ENCODE results near the gene GRAMD1B. TPM values are rescaled to one million over a fixed set of nuclear protein-coding genes. Genes with fewer than 3 reads are reported as not detected.

GRAMD1B gene
- total RNA-seq, result 1 to 10 TPM; 4.5 to 4.6 TPM
- polyA plus RNA-seq, result 1 to 10 TPM in 1 of 2 donors, under 1 TPM in 1; 0.79 to 5.4 TPM
- long read RNA-seq, donor 1, partial matches to known transcripts, result 1 of 1 reads
- long read RNA-seq, donor 1, other reads (novel, unspliced or antisense), result 0 of 1 reads
- long read RNA-seq, donor 2, partial matches to known transcripts, result 0 of 1 reads
- long read RNA-seq, donor 2, other reads (novel, unspliced or antisense), result 1 of 1 reads

DNA sequence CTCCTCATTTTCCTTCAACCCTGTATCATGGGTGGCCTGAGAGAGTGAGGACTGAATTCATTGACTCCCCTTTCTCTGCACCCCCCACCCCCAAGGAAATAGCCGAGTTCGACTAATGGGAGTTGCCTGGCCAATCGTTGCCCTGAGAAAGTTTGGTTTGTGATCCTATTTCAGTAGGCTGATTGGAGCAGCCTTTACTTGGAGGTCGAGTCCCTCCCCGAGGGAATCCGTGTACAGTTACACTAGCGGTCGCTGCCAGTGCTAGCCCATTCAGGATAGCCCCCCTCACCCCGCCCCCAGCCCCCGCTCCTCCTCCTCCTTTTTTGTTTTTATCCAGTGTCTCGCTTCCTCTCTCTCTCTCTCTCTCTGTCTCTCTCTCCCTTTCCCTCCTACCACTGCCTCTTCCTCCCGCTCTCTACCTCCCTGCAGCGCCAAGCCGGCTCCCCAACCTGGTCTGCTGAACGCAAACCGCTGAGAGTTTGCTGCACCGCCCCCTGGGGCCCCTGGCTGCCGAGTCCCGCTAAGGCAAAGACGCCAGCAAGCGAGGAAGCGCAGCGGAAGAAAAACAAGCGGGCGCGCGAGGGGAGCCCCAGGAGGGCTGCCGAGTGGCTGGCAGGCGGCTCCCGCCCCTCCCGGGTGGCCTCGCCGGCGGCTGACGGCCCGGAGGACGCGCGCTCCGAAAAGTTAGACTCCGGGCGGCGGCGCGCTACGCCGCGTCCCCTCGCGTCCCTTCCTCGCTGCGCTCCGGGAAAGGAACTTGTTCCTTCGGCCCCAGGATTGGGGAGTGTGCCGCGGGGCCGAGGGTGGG is at the start of gene GRAMD1B:
GRAMD1B (plus strand) TSS at position 357 of the 808 bp plus-strand sequence. CDS start 524 bp downstream, outside the sequence.
- H3K27ac ChIP-seq (ENCODE audit: low read depth in 1 of 2, low read length in 2 of 2), result no peak within 1 kb of the TSS
- H3K4me3 ChIP-seq (ENCODE audit: low read length in 2 of 2), result peak within 1 kb of the TSS; percentile 5 to 30
- WGBS, 2 donors, result 1% methylated on average over 54 to 57 of the region's 57 CpGs
- H3K9me3 ChIP-seq (ENCODE audit: control insufficient read depth, low read length), result no peaks in the 10 kb centered on the region
- ATAC-seq (ENCODE audit: low FRiP score) (peak; percentile 68), DNase-seq (peak; percentile 67 to 81)
- H3K27me3 ChIP-seq (ENCODE audit: control insufficient read depth in 1 of 2, insufficient read depth in 2 of 2, low read length in 1 of 2), result no peaks in the 10 kb centered on the region
- intact Hi-C loops (cut with DNase I), result no loop called here
- no peaks in the 10 kb centered on the region for H3K4me1 ChIP-seq (ENCODE audit: control insufficient read depth in 1 of 2, insufficient read depth in 2 of 2, low read length in 2 of 2)
- no peaks in the 10 kb centered on the region for H3K36me3 ChIP-seq (ENCODE audit: control insufficient read depth in 1 of 2, insufficient read depth in 2 of 2, low read length in 1 of 2)

DNA sequence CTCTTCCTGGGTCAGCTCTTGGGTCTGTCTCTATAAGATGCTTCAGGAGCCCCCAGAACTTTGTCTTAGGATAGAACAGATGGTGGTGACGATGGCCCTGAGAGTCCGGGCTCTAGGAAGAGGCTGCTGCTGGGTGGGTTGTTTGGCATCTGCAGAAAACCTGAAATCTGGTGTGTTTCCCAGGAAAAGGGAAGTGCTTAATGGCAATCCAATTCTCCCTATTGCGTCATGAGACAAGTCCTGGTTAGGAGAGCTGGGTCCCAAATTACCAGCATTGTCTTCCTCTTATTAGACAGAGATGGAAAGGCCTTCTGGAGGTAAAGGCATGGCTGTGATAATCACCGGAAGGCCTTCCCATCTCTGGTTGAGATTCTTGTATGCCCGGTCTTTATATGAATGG is 48.9 kb upstream of the GRAMD1B start:
- Histone ChIP-seq H3K36me3 (ENCODE audit: control insufficient read depth in 1 of 2, insufficient read depth in 2 of 2, low read length in 1 of 2) (no peaks in the 10 kb centered on the region), H3K27me3 (ENCODE audit: control insufficient read depth in 1 of 2, insufficient read depth in 2 of 2, low read length in 1 of 2) (no peaks in the 10 kb centered on the region), H3K4me1 (ENCODE audit: control insufficient read depth in 1 of 2, insufficient read depth in 2 of 2, low read length in 2 of 2) (no peaks in the 10 kb centered on the region), H3K4me3 (ENCODE audit: low read length in 2 of 2) (no peak overlapping the region), H3K27ac (ENCODE audit: low read depth in 1 of 2, low read length in 2 of 2) (no peak overlapping the region), H3K9me3 (ENCODE audit: control insufficient read depth, low read length) (no peaks in the 10 kb centered on the region)
- 91 to 93% methylated on average over 5 of the region's 5 CpGs for WGBS, 2 donors
- intact Hi-C loops (cut with DNase I), result no loop called here
- DNase-seq (no peak), ATAC-seq (ENCODE audit: low FRiP score) (no peak)

DNA sequence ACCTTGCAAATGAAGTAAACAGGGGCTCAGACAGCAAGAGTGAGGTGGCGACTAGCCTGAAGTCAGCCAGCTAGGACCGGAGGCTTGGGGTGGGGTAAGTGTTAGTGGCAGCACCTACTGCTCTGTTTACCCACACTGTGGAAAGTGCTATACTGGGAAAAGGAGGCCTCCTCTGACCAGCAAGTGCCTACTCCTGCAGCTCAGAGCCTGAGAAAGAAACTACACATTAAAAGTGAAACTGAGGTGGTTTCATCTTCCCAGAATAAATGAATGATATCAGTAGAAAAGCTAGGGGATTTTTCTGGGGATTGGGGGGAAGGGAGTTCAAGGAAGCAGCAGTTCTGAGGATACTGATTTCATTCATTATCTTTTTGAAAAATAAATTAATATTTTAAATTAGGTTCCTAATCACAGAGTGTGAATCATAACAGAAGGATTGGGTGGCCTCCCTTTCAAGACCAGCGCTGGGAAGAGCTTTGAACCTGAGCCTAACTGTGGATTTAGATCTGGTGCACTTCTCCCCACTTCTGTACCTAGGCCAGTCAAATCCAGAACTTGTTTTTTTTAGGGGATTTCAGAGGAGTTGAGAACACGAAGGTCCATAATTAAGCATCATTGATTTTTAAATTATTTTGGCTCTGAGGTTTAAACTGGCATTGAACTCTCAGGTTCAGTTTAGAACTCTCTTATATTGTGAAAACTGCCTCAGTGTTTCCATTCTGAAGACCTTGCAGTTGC is 48.1 kb upstream of the GRAMD1B start:
- DNase-seq (no peak), ATAC-seq (ENCODE audit: low FRiP score) (no peak)
- Histone ChIP-seq H3K4me3 (ENCODE audit: low read length in 2 of 2) (no peak overlapping the region), H3K9me3 (ENCODE audit: control insufficient read depth, low read length) (no peaks in the 10 kb centered on the region), H3K27ac (ENCODE audit: low read depth in 1 of 2, low read length in 2 of 2) (no peak overlapping the region), H3K27me3 (ENCODE audit: control insufficient read depth in 1 of 2, insufficient read depth in 2 of 2, low read length in 1 of 2) (no peaks in the 10 kb centered on the region), H3K4me1 (ENCODE audit: control insufficient read depth in 1 of 2, insufficient read depth in 2 of 2, low read length in 2 of 2) (no peaks in the 10 kb centered on the region), H3K36me3 (ENCODE audit: control insufficient read depth in 1 of 2, insufficient read depth in 2 of 2, low read length in 1 of 2) (no peaks in the 10 kb centered on the region)
- intact Hi-C loops (cut with DNase I), result no loop called here
- WGBS, 2 donors, result 75 to 81% methylated on average over 4 of the region's 4 CpGs

DNA sequence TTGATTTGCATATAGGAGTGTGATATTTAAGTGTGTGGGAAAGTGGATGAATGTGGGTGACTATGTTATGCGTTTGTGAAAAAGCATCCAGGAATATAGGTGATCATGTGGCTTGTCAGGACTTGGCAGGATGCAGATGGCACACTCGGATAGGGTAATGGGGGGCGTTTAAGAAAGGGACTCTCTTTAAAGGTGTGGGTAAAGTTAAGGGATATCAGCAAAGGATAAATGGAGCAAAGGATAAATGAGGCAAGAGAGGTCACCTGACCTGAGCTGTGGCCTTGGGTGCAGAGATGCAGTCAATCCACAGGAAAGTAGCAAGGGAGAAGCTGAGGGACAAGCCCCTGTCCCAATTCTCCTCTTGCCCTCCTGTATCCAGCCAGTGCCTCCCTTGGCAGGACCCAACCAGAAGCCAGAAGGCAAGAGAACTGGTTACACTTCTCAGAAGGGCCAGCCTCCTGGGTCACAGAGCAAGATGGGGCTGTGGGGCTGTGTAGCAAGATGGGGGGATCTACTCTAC is 47.5 kb upstream of the GRAMD1B start:
- H3K36me3 ChIP-seq (ENCODE audit: control insufficient read depth in 1 of 2, insufficient read depth in 2 of 2, low read length in 1 of 2), result no peaks in the 10 kb centered on the region
- DNase-seq (no peak), ATAC-seq (ENCODE audit: low FRiP score) (no peak)
- intact Hi-C loops (cut with DNase I), result no loop called here
- H3K4me1 ChIP-seq (ENCODE audit: control insufficient read depth in 1 of 2, insufficient read depth in 2 of 2, low read length in 2 of 2), result no peaks in the 10 kb centered on the region
- no peak overlapping the region for H3K27ac ChIP-seq (ENCODE audit: low read depth in 1 of 2, low read length in 2 of 2)
- H3K4me3 ChIP-seq (ENCODE audit: low read length in 2 of 2), result no peak overlapping the region
- no peaks in the 10 kb centered on the region for H3K9me3 ChIP-seq (ENCODE audit: control insufficient read depth, low read length)
- WGBS, 2 donors, result 82% methylated on average over 3 of the region's 3 CpGs
- no peaks in the 10 kb centered on the region for H3K27me3 ChIP-seq (ENCODE audit: control insufficient read depth in 1 of 2, insufficient read depth in 2 of 2, low read length in 1 of 2)

DNA sequence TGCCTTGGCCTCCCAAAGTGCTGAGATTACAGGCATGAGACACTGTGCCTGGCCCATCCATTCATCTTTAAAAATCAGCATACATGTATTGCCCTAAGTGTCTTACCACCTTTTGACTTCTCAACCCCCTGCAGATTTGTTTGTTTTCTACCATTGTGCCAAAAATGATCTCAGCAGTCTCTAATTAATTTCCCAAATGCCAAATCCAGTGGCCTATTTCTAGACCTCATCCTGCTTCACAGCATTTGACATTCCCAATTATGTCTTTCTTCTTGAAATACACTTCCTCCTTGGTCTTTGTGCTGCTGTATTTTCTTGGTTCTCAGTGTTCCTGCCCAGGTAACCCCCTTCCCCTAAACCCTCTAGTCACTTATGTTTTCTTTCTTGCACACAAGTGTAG is 46.0 kb upstream of the GRAMD1B start:
- intact Hi-C loops (cut with DNase I), result no loop called here
- H3K4me1 ChIP-seq (ENCODE audit: control insufficient read depth in 1 of 2, insufficient read depth in 2 of 2, low read length in 2 of 2), result no peaks in the 10 kb centered on the region
- no peaks in the 10 kb centered on the region for H3K9me3 ChIP-seq (ENCODE audit: control insufficient read depth, low read length)
- ATAC-seq (ENCODE audit: low FRiP score) (no peak), DNase-seq (no peak)
- no peaks in the 10 kb centered on the region for H3K36me3 ChIP-seq (ENCODE audit: control insufficient read depth in 1 of 2, insufficient read depth in 2 of 2, low read length in 1 of 2)
- no peak overlapping the region for H3K4me3 ChIP-seq (ENCODE audit: low read length in 2 of 2)
- no peaks in the 10 kb centered on the region for H3K27me3 ChIP-seq (ENCODE audit: control insufficient read depth in 1 of 2, insufficient read depth in 2 of 2, low read length in 1 of 2)
- no peak overlapping the region for H3K27ac ChIP-seq (ENCODE audit: low read depth in 1 of 2, low read length in 2 of 2)

DNA sequence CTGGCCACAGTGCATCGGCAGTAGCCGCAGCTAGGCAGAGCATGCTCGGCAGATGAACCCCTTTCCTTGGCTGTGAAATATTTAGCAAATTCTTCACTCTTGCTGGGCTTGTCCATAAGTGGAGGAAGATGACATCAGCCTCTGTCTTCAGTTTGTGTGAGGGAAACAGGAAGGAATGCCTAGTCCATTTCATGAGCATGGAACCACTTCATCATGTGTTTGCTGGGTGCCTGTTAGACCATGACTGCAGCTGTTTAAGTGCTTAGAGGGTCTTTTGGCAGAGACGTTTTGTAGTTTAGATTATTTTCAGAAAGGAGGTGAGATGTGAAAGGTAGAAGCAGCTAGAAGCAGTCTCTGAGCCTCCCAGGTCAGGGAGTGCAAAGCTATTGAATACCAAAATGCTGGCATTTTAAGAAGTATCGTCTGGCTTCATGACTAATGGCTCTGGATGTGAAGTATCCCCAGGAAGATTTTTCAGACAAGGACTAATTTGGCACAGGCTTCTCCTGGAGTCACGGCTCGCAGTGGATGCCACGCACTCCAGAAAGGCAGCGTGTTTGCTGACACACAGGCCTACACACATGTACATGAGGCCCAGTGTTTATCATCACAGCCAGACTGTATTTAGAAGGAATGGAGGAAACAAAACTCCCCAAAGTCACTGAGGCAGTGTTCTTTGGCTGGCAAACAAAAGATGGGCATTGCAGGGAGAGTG is 43.1 kb upstream of the GRAMD1B start:
- Histone ChIP-seq H3K9me3 (ENCODE audit: control insufficient read depth, low read length) (no peaks in the 10 kb centered on the region), H3K27ac (ENCODE audit: low read depth in 1 of 2, low read length in 2 of 2) (no peak overlapping the region), H3K4me1 (ENCODE audit: control insufficient read depth in 1 of 2, insufficient read depth in 2 of 2, low read length in 2 of 2) (no peaks in the 10 kb centered on the region), H3K36me3 (ENCODE audit: control insufficient read depth in 1 of 2, insufficient read depth in 2 of 2, low read length in 1 of 2) (no peaks in the 10 kb centered on the region), H3K4me3 (ENCODE audit: low read length in 2 of 2) (no peak overlapping the region), H3K27me3 (ENCODE audit: control insufficient read depth in 1 of 2, insufficient read depth in 2 of 2, low read length in 1 of 2) (peaks cover 0 to 2% of the 10 kb centered on the region in 2 donors)
- intact Hi-C loops (cut with DNase I), result no loop called here
- ATAC-seq (ENCODE audit: low FRiP score), result no peak
- 63 to 68% methylated on average over 9 of the region's 9 CpGs for WGBS, 2 donors
- no peak for DNase-seq

DNA sequence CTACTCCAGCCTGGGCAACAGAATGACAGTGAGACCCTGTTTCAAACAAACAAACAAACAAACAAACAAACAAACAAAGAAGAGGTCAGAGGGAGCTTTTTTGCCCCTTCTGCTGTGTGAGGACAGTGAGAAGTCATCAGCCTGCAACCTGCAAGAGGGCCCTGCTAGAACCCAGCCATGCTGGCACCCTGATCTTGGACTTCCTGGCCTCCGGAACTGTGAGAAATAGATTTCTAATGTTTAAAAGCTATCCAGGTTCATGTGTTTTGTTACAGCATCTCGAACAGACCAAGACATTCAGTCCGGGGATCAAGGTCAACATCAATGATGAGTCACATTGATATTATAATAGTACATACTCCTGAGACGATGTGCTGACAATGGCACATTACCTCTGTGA is 41.4 kb upstream of the GRAMD1B start:
- intact Hi-C loops (cut with DNase I), result no loop called here
- 89 to 90% methylated on average over 4 of the region's 4 CpGs for WGBS, 2 donors

DNA sequence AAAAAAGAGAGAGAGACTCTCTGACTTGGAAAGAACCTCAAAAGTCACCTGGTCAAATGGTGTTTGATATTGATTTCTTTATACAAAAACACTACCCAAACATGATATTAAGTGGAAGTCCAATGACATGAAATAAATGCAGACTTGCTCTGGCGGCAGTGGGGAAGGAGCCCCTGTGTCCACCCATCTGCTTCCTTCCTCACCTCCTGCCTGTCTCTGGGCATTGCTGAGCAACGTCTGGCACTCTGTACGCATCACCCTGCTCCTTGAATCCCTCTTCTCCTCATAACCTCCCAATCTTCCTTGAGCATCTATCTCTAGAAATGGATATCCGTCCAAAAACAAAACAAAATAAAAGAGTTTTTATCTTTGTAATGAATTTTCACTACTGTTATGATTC is 39.9 kb upstream of the GRAMD1B start:
- no peak for ATAC-seq (ENCODE audit: low FRiP score)
- no peaks in the 10 kb centered on the region for H3K4me1 ChIP-seq (ENCODE audit: control insufficient read depth in 1 of 2, insufficient read depth in 2 of 2, low read length in 2 of 2)
- peaks cover 0 to 2% of the 10 kb centered on the region in 2 donors for H3K27me3 ChIP-seq (ENCODE audit: control insufficient read depth in 1 of 2, insufficient read depth in 2 of 2, low read length in 1 of 2)
- H3K36me3 ChIP-seq (ENCODE audit: control insufficient read depth in 1 of 2, insufficient read depth in 2 of 2, low read length in 1 of 2), result no peaks in the 10 kb centered on the region
- H3K27ac ChIP-seq (ENCODE audit: low read depth in 1 of 2, low read length in 2 of 2), result no peak overlapping the region
- no peak overlapping the region for H3K4me3 ChIP-seq (ENCODE audit: low read length in 2 of 2)
- no peak for DNase-seq
- H3K9me3 ChIP-seq (ENCODE audit: control insufficient read depth, low read length), result no peaks in the 10 kb centered on the region
- intact Hi-C loops (cut with DNase I), result no loop called here
- WGBS, 2 donors, result 70 to 72% methylated on average over 4 of the region's 4 CpGs

More for the DNA sequence above, 41.4 kb upstream of the GRAMD1B start:
- DNase-seq, result no peak
- Histone ChIP-seq H3K27ac (ENCODE audit: low read depth in 1 of 2, low read length in 2 of 2) (no peak overlapping the region), H3K4me3 (ENCODE audit: low read length in 2 of 2) (no peak overlapping the region), H3K27me3 (ENCODE audit: control insufficient read depth in 1 of 2, insufficient read depth in 2 of 2, low read length in 1 of 2) (peaks cover 0 to 2% of the 10 kb centered on the region in 2 donors), H3K9me3 (ENCODE audit: control insufficient read depth, low read length) (no peaks in the 10 kb centered on the region), H3K36me3 (ENCODE audit: control insufficient read depth in 1 of 2, insufficient read depth in 2 of 2, low read length in 1 of 2) (no peaks in the 10 kb centered on the region), H3K4me1 (ENCODE audit: control insufficient read depth in 1 of 2, insufficient read depth in 2 of 2, low read length in 2 of 2) (no peaks in the 10 kb centered on the region)
- ATAC-seq (ENCODE audit: low FRiP score), result no peak

Measured in aorta (tissue), 5 donors.